Activated CD4-positive, alpha-beta T cell treated with anti-CD3 and anti-CD28 coated beads, Interleukin-10, Interleukin-2, amounts not matched to agents 100 ng/mL and 50 ng/mL, durations not matched to agents 16 hours and 8 hours (primary cell): ENCODE results near the gene IFT22.
"Not testable (repeated sequence)": the region's sequence is repeated elsewhere in the genome, so short reads cannot be mapped to it uniquely, and the experiment has no call there.

Source experiments
- DNase-seq: peaks from one replicate; pipeline ENCODE4 v3.0.0-alpha.2; 2020

Gene IFT22

DNA sequence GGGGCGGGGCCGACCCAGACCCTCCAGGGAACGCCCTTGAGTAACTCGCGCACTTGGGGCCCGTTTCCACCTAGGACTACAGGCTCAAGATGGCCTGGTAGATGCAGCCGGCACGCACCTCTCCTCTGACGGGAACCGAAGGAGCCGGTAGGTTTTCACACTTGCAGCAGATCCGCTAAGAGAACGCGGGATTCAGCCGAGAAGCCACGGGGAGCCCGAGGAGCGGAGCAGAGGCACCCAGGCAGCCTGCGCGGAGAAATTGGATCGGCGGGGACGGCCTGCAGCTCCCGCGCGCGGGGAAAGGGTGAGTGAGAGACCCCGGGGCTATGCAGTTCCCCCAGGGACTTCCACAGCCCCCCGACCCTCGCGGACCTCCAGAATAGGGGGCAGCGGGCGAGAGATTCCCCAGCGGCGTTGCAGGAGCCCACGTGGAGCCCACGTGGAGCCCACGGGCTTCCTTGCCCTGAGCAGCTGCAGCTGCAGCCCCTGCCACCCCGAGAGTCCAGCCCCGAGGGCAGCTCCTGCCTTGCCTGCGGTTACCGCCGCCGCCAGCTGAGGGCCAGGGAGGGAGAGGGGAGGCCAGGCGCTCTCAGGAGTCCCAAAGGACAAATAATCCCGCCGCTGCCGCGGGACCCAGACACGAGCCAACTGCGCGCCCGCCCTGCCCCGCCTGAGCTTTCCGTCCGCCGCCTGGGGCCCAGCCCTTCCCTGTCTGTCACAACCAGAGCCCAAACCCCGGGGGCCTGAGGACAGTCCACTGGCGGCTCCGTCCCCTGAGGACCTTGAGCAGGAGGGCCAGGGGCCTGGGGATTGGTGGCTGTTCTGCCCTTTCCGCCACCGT is 13.1 kb downstream of the IFT22 start:
- peak; percentile 78 for DNase-seq

DNA sequence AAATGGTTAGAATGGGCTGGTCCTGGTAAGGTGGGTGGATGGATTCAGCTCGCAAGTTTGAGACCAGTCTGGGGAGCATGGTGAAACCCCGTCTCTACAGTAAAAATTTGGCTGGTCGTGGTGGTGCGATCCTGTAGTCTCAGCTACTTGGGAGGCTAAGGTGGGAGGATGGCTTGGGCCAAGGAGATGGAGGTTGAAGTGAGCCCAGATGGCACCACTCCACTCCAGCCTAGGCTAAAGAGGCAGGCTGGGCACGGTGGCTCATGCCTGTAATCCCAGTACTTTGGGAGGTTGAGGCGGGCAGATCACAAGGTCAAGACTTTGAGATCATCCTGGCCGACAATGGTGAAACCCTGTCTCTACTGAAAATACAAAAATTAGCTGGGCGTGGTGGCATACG is 15.3 kb downstream of the IFT22 start:
- no peak for DNase-seq

DNA sequence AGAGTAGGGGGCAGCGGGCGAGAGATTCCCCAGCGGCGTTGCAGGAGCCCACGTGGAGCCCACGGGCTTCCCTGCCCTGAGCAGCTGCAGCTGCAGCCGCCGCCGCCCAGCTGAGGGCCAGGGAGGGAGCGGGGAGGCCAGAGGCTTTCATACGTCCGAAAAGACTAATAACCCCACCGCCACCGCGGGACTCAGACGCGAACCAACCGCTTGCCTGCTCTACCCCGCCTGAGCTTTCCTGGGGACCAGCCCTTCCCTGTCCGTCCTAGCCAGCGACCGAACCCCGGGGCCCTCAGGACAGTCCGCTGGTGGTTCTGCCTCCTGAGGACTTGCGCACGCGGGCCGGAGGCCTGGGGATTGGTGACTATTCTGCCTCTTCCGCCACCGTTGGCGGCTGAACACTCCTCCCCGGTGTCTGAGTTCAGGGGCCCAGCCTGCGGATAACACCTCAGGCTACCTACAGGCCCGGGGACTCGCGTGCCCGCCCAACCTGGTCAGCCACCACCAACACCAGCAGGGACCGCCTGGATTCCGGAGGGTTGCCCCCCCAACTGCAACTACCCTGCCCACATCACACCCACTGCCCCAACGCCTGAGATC is 18.4 kb downstream of the IFT22 start:
- no peak for DNase-seq

DNA sequence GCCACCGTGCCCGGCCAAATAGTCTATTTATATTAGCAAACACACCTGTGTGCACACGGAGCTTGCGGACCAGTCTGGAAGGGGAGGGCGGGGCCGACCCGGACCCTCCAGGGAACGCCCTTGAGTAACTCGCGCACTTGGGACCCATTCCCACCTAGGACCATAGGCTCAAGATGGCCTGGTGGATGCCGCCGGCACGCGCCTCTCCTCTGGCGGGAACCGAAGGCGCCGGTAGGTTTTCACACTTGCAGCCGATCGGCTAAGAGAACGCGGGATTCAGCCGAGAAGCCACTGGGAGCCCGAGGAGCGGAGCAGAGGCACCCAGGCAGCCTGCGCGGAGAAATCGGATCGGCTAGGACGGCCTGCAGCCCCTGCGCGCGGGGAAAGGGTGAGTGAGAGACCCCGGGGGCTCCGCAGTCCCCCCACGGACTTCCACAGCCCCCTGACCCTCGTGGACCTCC is 18.9 kb downstream of the IFT22 start:
- no peak for DNase-seq

DNA sequence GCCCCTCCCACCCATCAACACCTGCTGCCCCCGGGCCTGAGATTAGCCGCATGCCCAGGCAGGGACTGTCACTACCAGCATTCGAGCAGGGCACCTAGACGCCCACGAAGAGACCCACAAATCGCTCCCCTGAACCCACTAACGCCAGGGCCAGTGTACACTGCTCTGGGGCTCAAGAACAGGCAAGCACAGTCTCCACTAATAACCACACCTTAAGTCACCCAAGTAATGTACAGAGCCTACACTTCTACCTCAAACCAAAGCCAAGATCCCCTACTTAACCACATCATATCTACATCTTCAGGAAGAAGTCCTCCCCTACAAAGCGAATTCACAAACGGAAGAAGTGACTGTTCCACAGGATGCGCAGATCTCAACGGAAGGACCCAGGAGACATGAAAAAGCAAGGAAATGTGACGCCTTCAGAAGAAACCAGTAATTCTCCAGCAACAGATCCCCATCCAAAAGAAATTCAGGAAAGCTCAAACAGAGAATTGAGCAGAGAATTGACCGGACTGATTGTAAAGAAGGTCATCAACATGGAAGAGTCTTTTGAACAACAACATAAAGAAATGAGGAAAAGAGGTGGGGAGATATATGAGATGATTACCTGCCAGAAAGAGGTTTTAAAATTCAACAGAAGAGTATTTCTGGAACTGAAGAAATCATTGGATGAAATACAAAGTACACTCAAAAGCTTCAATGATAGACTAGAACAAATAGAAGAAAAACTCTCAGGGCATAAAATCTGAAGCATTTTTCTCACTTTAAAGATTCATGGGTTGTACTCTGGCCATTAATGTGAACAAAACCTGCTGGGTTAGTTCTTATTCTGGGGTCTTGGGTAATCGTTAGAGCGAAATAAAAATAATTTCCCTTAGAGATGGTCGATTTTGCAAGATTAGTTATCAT is 20.9 kb downstream of the IFT22 start:
- no peak for DNase-seq

DNA sequence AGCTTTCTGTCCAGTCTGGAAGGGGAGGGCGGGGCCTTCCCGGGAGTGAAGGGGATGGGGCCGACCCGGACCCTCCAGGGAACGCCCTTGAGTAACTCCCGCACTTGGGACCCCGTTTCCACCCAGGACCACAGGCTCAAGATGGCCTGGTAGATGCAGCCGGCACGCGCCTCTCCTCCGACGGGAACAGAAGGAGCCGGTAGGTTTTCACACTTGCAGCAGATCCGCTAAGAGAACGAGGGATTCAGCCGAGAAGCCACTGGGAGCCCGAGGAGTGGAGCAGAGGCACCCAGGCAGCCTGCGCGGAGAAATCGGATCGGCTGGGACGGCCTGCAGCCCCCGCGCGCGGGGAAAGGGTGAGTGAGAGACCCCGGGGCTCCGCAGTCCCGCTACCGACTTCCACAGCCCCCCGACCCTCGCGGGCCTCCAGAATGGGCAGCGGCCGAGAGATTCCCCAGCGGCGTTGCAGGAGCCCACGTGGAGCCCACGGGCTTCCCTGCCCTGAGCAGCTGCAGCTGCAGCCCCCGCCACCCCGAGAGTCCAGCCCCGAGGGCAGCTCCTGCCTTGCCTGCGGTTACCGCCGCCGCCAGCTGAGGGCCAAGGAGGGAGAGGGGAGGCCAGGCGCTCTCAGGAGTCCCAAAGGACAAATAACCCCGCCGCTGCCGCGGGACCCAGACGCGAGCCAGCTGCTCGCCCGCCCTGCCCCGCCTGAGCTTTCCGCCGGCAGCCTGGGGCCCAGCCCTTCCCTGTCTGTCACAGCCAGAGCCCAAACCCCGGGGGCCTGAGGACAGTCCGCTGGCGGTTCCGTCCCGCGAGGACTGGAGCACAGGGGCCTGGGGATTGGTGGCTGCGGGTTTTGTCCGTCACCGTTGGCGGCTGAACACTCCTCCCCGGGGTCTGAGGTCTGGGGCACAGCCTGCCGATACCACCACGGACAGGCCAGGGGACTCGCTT is 21.8 kb downstream of the IFT22 start:
- no peak for DNase-seq

DNA sequence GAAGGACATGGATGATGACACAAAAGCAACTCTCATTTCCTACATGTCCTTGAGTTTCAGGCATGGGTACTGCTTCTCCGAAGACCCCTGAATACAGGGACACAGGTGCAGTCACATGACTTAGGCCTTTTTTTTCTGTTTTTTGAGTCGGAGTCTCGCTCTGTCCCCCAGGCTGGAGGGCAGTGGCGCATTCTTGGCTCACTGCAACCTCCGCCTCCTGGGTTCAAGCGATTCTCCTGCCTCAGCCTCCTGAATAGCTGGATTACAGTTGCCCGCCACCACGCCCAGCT is 26.8 kb downstream of the IFT22 start:
- DNase-seq = no peak

DNA sequence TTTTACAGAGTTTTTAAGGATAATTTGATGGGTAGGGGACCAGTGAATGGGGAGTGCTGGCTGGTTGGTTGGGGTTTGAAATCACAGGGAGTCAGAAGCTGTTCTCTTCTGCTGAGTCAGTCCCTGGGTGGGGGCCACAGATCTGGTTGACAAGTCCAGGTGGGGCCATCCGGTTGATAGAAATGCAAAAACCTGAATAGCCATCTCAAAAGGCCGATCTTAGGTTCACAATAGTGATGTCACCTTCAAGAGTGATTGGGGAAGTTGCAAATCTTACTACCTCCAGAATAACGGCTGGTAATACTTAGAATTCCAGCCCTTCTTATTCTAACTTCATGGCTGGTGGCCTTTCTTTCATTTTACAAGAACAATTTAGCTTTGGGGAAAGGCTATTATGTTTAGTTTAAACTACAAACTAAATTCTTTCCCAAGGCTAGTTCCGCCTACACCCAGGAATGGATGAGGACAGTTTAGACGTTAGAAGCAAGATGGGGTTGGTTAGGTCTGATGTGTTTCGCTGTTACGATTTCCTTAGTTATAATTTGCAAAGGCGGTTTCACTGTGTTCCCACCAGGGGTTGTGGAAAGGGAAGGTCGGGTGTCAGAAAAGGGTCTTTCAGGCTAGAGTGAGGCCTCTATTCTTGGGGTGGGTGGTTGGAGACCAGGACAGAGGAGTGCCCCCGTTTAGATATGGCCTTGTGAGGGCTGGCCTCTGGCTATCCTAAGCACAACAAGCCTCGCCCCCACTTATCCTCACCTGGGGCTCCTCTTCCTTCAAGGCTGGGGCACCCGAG is 27.4 kb downstream of the IFT22 start:
- no peak for DNase-seq

DNA sequence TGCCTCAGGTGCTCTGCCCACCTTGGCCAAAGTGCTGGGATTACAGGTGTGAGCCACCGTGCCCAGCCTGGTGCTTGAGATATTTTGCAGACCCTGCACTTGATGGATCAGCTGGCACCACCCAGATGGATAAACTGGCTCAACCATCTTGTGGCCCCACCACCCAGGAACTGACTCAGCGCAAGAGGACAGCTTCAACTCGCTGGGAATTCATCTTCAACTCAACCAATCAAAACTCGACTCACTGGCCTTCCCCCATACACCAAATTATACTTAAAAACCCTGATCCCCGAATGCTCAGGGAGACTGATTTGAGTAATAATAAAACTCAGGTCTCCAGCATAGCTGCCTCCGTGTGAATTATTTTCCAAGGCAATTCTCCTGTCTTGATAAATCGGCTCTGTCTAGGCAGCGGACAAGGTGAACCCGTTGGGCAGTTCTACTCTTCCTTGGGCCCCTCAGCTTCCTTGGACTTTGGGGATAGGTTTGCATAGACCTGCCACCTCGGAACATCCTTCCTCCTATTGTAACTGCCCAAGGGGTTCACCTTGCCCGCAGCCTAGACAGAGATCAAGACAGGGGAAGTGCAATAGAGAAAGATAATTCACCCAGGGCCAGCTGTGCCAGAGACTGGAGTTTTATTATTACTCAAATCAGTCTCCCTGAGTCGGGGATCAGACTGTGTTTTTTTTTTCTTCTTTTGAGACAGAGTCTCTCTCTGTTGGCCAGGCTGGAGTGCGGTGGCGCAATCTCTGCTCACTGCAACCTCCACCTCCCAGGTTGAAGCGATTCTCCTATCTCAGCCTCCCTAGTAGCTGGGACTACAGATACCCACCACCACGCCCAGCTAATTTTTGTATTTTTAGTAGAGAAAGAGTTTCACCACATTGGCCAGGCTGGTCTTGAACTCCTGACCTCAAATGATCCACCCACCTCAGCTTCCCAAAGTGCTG is 28.3 kb downstream of the IFT22 start:
- not testable (repeated sequence) for DNase-seq

DNA sequence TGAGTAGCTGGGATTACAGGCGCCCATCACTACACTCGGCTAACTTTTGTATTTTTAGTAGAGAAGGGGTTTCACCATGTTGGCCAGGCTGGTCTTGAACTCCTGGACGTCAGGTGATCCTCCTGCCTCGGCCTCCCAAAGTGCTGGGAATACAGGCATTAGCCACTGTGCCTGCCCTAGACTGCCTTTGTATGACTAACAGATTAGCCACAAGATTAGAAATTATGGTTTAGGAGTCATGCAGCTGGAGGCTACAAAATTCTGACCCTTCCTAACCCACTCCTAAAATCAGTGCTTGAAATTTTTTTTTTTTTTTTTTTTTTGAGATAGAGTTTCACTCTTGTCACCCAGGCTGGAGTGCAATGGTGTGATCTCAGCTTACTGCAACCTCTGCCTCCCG is 29.0 kb downstream of the IFT22 start:
- not testable (repeated sequence) for DNase-seq

DNA sequence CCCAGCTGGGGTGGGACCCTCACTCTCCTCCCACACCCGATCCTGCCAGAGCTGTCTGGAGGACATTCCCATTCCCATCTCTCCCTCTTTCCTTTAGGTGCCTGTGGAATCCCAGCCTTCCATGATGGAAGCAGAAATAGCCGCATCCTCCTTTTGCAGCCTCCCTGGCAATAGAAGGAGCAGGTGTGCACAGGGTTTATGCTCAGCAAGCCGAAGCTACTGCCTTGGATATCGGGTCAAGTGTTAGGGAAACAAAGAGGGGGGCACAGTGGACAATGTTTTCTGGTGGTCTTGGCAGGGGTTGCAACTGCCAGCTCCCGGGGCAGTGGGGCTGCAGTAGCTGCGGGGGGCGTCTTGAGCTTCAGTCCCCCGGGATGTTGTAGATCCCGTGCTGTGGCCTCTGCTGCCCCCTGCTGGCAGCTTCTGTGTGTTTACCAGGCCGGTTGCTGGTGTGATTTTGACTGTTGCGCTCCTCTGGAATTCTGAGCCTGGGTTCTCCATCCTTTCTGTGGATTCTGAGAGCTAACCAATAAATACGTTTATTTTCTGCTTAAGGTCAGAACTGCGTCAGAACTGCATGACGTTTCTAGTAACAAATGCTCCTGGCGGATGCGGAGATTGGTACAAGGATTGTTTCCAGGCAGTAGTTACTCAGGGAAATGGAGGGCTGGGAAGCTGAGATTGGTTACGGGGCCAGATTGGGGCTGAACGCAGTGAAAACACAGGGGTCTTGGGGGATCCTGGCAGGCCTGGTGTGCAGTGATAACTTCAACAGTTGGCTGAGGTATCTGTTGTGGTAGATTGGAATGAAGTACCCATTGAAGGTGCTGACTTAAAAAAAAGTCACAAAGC is 31.2 kb downstream of the IFT22 start:
- DNase-seq = peak; percentile 66

DNA sequence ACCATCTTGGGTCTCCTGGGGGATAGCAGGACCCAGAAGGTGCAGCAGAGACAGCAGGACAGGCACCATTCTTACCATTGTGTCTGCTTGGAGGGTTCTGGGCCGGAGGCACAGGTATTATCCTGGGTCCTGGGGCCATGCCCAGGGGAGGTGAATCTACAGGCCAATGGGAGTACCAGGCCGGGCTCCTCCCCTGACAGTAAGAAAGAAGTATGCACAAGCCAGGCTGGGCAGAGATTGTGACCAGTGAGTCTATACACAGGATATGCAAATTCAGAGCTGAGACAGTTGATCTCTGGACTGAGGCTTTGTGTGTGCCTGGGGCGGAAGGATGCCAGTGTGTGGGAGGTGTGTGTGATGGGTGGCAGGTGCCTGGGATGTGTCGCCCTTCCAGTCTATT is 31.9 kb downstream of the IFT22 start:
- DNase-seq = peak; percentile 49

DNA sequence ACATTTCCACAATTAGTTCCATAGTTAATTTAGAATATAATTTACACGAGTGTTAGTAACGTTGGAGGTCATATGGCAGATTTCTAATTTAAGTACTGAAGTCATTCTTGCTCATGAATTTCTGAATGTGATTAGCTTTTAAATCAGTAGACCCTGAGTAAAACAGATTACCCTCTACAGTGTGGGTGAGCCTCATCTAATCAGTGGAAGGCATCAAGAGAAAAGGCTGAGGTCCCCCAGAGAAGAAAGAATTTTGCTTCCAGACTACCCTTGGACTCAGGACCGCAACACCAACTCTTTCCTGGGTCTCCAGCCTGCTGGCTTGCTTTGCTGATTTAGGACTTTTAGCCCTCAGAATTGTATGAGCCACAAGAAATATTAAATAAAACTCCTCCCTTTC is 33.2 kb downstream of the IFT22 start:
- DNase-seq = no peak

DNA sequence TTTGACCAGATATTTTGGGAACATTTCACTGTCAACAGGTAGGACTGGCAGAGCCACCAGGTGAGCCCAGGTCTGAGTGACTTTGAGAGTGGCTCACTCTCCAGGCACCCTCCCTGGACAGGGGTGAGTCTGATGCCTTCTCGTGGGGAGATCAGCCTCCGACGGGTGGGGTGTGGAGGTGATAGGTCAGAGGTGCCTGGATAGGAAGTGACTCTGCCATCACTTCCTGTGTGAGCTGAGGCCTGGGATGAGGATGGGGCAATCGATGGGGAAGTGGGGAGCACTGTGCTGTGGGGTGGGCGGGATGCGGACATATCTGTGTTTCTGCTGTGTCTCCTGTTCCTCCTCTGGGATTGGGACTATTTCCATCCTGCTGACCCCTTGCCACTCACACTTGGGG is 34.6 kb downstream of the IFT22 start:
- DNase-seq = no peak

DNA sequence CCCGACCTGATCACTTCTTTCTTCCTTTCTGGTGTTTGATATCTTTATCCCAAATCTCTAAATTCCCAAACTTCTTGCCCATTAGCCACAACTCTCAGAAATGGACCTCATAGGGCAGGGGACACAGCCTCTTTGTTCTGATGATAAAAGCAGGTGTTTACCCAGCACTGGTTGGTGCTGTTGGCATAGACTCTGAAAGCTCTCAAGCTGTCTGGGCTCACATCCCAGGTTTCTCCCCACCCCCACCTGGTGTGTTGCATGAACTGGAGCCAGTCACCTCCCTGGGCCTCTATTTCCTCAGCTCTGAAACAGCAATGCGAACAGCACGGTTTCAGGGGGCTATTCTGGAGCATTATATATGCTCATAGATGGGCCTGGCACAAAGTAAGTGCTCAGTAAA is 35.7 kb downstream of the IFT22 start:
- not testable (repeated sequence) for DNase-seq

DNA sequence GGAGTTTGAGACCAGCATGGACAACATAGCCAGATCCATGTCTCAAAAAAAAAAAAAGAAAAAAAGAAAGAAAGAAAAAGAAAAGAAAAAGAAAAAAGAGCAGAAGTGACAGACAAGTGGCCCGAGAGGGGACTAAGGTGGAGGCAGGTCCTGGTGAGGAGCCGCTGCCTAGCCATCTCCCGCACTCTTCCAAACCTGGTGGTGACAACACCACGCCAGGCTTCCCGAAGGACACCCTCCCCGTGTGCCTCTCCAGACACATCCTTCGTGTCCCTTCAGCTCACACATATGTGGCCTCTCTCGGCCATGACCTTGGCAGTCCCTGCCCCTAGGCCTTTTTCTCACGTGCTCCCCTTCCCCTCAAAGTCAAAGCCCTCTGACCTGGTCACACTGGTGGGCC is 36.4 kb downstream of the IFT22 start:
- DNase-seq = no peak

DNA sequence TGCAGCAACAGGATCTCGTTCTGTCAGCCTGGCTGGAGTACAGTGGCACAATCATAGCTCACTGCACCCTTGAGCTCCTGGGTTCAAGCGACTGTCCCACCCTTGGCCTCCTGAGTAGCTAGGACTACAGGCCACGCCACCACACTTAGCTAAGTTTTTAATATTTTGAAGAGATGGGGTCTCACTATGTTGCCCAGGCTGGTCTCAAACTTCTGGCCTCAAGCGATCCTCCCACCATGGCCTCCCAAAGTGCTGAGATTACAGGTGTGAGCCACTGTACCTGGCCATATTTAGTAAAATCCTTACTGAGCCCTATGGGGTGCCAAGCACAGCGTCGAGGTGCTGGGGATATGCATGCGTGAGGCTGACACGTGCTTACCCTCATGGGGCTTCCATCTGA is 40.7 kb downstream of the IFT22 start:
- not testable (repeated sequence) for DNase-seq

DNA sequence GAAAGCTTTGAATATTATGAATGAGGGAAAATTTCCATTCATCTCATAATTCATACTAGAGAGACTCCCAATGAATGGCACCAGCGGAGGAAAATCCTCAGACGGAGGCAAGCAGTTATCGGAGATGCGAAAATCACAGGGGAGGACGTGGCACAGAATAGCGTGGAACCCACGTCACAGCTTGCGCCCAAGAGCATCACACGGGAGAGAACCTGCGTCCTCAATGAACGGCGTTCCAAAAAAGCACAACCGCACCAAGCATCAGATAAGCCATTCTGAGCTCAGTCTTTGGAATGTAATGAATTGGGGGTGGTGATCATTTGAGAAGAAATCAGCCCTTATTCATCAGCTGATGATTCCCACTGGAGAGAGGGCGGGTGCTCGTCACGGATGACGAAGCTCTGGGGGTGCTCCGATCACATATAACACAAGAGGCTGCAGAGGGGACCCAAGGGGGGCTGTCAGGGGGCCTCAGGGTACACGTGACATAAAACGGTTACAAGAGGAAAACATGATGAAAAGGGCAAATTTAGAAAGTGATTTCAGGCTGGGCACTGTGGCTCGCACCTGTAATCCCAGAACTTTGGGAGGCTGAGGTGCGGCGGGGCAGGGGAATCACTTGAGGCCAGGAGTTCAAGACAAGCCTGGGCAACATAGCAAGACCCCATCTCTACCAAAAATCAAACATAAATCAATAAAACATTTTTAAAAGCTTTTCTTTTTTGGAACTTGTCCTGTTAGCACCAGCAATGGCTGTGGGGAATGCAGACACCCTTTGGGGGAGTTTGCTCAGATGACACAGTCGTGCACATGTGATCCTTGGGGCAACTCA is 42.9 kb downstream of the IFT22 start:
- DNase-seq = no peak

DNA sequence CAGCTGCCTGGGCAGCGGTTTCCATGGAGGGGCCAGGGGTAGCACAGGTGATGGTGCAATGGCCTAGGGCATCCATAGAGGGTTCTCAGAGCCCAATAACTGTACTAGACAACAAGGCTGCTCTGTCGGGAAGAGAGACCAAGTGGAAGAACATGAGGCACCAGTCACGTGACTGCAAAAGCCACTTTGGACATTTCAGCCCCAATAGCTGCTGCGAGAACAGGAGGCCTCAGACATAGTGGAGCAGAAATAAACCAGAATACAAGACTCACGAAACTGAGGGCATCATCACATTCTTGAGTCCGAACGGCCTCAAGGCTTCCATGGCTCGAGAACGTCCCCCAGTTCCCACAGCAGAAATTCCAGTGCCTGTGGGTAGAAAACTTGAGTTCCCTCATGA is 44.5 kb downstream of the IFT22 start:
- DNase-seq = no peak
